HG03439 (cell line): ENCODE results near the gene MYMK.

Experiments
- ATAC-seq: cut with Tn5 transposase; IDR thresholded peaks from one replicate; pipeline ENCODE4 v1.9.1; 2021; ENCODE audit warnings: mild to moderate bottlenecking, moderate library complexity; ENCODE audit not compliant: unreplicated experiment

Gene MYMK

DNA sequence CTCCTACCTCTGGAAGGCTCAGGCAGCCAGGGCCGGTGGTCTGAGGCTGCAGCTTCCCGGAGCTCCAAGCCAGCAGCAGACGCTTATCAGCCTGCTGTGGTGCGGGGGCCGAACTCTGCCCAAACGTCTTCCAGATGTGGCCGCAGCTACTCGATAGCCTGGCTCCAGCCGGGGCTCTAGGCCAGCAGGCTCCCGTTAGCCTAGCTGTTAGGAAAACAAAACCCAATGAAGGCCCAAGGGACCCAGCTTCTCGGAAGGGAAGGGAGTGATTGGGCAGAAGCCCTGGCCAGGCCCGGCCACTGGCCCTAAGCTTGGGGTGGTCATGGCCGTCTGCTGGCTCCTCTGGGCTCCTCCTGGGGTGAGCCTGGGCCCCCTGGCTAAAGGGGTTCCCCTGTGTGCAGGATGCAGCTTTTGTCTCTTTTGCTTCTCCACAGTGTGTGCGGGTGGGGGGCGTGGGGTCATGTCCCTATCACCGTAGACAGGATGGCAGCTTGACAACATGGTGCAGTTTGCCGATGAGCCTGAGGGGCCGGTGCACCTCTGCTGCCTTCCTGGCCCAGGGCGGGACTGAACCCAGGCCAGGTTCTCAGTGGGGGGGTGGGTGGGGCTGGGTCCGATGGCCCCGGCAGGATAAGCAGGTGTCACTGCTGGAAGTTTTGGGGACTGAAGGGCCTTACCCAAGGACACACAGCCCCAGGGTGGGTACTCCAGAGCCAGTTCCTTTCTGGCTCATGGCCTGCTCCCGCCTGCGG lies 18.7 kb downstream of the MYMK start:
- ATAC-seq = no peak

DNA sequence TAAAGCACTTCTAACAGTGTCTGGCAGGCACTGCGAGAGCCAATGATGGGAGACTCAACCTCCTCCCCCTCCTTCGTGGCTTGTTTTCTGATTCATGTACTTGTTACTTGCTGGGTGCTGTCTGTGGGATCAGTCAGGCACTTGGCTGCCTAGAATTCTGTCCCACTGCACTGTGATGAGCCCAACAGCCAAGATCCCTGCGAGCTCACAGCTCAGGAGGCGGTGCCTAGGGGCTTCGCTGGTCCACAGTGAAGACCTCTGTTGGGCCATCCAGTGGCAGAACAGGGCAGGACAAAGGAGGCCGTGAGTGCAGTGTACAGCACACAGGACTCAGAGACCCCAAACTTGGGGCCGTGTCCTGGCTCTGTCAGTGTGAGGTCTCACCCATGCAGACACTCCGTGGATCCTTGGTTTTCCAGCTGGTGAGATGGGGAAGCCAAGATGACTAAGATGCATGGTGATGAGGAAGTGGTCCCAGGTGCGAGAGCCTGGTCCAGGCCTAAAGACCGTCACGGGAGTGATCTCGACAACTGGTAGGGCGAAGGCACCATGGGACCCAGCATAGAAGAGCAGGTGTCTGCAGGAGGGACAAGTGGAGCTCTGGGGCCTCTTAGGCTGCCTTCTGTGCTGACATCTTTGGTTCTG lies 19.5 kb downstream of the MYMK start:
- ATAC-seq = no peak

DNA sequence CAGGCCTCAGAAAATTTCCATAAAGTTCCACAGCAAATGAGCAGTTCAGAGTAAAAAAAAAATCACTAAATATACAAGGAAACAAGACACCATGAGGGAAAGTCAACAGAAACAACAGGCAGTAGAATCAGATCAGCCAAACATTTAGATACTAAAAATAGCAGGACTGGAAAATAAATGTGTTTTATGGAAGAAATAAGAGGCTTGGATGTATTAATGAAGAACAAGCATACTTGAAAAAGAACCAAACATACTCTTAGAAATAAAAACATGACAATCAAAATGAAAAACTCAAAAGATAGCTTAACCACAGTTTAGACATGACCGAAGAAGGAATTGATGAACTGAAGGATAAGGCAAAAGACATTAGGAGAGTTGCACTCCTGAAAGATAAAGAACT lies 22.6 kb downstream of the MYMK start:
- ATAC-seq = no peak

- no peak for ATAC-seq
Observed at GRCh38 chr9:133499892-133500270, 24.9 kb downstream of the MYMK start.

GRCh38 chr9:133499132-133499891 lies 25.4 kb downstream of the MYMK start:
- no peak for ATAC-seq

GRCh38 chr9:133496861-133497842 lies 27.6 kb downstream of the MYMK start:
- no peak for ATAC-seq

- ATAC-seq = no peak
Observed at GRCh38 chr9:133495327-133496293, 29.1 kb downstream of the MYMK start.

GRCh38 chr9:133494636-133495326 lies 30.0 kb downstream of the MYMK start:
- ATAC-seq = no peak

DNA sequence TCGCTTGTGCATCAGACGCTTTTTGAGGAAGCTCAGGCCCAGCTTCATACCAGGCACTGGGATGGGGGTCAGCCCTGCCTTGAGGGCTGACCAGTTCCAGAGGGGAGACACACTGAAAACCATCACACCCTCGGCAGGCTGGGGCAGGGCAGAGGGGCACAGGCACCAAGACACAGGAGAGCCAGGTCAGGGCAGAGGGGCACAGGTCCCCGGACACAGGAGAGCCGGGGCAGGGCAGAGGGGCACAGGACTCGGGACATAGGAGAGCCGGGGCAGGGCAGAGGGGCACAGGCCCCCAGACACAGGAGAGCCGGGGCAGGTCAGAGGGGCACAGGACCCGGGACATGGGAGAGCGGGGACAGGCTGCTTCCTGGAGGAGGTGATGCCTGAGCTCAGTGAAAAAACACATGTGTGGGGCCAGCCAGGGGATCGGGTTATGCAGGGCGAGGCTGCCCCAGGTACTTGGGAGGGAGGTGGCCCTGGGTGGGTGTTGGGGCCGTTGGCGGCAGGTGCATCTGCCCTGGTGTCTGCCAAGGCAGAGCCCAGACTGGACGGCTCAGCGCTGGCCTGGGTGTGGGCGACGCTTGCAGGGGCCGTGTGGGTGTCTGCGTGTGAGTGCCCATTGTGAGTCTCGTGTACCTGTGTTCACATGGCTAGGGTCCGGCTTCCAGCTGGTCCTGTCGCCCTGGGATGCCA lies 30.8 kb downstream of the MYMK start:
- no peak for ATAC-seq

DNA sequence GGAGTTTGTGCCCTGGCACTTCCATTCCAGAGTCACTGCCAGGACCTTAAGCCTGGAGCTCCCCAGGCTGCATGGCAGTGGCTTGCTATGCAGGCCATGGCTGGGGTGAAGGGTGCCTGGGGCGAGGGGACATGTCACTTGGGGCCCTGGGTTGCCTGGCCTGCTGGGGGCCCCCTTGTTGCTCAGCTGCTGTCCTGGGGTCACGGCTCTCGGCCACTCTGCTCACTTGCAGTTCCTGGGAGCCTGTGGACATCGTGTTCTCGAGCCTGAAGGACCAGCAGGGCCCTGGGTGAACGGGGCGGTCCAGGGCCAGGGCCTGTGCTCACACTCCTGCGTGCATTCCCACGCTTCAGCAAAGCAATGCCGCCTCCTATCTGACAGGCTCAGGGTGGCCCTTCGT lies 31.3 kb downstream of the MYMK start:
- ATAC-seq = no peak

- no peak for ATAC-seq
Observed at GRCh38 chr9:133492061-133493021, 32.4 kb downstream of the MYMK start.

DNA sequence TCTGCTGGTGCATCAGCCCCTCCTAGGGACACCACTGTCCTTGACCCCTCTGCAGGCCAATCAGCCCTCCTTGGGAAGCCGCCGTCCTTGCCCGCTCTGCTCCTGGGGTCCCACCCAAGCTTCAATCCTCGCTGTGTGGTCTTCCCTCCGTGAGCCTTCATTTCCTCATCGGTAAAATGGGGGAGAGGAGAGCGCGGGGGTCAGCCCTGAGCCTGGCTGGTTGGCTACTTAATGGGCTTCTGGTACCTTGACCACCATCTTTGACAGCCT lies 33.2 kb downstream of the MYMK start:
- ATAC-seq = no peak

DNA sequence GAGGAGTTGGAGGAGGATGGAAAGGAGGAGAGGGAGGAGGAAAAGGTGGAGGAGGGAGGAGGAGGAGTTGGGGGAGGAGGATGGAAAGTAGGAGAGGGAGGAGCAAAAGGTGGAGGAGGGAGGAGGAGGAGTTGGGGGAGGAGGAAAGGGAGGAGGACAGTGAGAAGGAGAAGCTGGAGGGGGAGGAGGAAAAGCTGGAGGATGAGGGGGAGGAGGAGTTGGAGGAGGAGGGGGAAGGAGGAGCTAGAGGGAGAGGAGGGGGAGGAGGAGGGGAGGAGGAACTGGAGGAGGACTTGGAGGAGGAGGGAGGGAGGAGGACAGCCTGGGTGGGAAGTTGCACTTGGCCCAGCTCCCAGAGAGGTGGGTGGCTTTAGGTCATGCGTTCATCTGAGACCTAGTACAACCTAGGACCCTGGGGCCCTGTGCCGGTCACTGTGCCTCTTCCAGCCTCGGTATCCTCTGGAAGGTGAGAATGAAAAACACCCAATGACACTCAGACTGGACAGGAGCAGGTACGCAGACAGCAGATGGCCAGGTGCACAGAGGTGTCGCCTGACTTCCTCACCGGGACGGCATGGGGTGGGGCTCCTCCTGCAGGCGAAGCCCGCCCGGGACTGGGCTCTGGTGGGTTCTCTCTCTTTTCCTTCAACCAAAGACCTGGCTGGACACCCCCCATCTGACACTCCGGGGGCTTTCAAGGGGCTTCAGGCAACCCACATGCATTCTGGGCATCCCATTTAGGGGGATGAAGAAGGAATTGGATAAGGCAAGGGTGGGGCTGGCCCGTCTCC lies 33.7 kb downstream of the MYMK start:
- ATAC-seq = no peak

DNA sequence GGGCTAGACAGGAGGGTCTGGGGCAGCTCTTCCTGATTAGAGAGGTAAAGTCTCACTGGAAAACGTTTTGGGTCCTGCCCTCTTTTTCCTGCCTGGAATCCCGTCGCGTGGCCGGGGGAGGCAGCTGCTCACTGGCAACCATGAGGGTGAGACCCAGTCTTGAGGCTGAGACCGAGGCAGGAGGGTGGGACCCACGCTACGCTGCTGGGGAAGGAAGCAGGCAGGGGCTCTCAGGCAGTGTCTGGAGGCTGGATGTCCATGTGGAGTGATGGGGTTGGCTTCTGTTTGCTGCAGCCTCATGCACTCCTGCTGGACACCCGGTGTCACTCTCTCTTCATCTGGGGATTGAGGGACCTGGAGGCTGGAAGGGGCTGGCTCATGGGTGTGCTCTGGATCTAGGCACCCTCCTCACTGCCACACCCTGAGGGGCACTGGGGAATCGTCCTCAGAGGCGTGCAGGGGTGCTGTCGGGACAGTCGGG lies 34.5 kb downstream of the MYMK start:
- ATAC-seq = no peak

GRCh38 chr9:133489253-133490190 lies 35.2 kb downstream of the MYMK start:
- no peak for ATAC-seq
